Breast epithelium (tissue), 4 donors: Measurements from ENCODE around the gene SLC4A11. TPM values are rescaled to one million over a fixed set of nuclear protein-coding genes. Genes with fewer than 3 reads are reported as not detected.
A peak's percentile ranks its signal among the peaks of the same experiment; 100 is the strongest.
"Not testable (repeated sequence)": the region's sequence is repeated elsewhere in the genome, so short reads cannot be mapped to it uniquely, and the experiment has no call there.

Experiments used
- DNase-seq, 2 donors: peaks; one replicate each; pipeline ENCODE4 v3.0.0-alpha.2; 2019; ENCODE audit warnings: low spot score in 2 of 2
- H3K27ac ChIP-seq, 2 donors: fragments of 200-600 bp; sonication (generic) in 1 of 2; one replicate each; pipeline ENCODE4 v1.5.1; 2016 to 2019; ENCODE audit warnings: mild to moderate bottlenecking in 1 of 2
- H3K27me3 ChIP-seq, 2 donors: fragments of 200-600 bp; sonication (generic) in 1 of 2; one replicate each; pipeline versions ENCODE4 v1.5.1 to v1.6.0; 2017 to 2019; ENCODE audit warnings: control low read depth in 1 of 2, mild to moderate bottlenecking in 1 of 2
- H3K36me3 ChIP-seq: fragments of 200-600 bp; one replicate; pipeline ENCODE4 v1.5.1; 2019
- H3K4me1 ChIP-seq, 2 donors: fragments of 200-600 bp; sonication (generic); one replicate each; pipeline ENCODE4 v1.5.1; 2016 to 2019; ENCODE audit warnings: control low read depth in 1 of 2
- H3K4me3 ChIP-seq, 3 donors: fragments of 200-600 bp; sonication (generic); 1 replicate in 2 of 3; 2 replicates in 1 of 3; pipeline ENCODE4 v1.5.1; 2016 to 2019; ENCODE audit warnings: mild to moderate bottlenecking in 3 of 3, moderate library complexity in 2 of 3
- H3K9me3 ChIP-seq, 2 donors: fragments of 200-600 bp; sonication (generic) in 1 of 2; one replicate each; pipeline ENCODE4 v1.5.1; 2016 to 2019; ENCODE audit warnings: control low read depth in 1 of 2
- CTCF ChIP-seq, 3 donors: fragments of 450-650 bp; IDR thresholded peaks; one replicate each; pipeline ENCODE4 v1.5.1; 2016 to 2017; ENCODE audit warnings: antibody characterized with exemption in 3 of 3, mild to moderate bottlenecking in 3 of 3, moderate library complexity in 3 of 3
- POLR2A ChIP-seq: fragments of 450-650 bp; IDR thresholded peaks from one replicate; pipeline ENCODE4 v1.6.1; 2016; ENCODE audit warnings: antibody characterized with exemption, mild to moderate bottlenecking, moderate library complexity
- POLR2AphosphoS5 ChIP-seq, 3 donors: sonication (generic); formaldehyde crosslinking; IDR thresholded peaks; one replicate each; pipeline ENCODE4 v1.6.1; 2017; ENCODE audit warnings: antibody characterized with exemption in 3 of 3
- intact Hi-C: fragments of 100-400 bp; cut with DNase I; formaldehyde crosslinking; loops from one replicate; pipeline ENCODE4 v1.15.1; 2023; ENCODE audit warnings: low total_unique reads
- total RNA-seq, 3 donors: library from RNA; depleted of rRNA; stranded (reverse); fragments of >200 nt; gene quantifications; one replicate each; pipeline ENCODE4 v1.1.0, GENCODE V29; 2016

Gene SLC4A11
- total RNA-seq, 3 donors from 2014 or later = 0.48 to 4.9 (median 3.1) TPM

DNA sequence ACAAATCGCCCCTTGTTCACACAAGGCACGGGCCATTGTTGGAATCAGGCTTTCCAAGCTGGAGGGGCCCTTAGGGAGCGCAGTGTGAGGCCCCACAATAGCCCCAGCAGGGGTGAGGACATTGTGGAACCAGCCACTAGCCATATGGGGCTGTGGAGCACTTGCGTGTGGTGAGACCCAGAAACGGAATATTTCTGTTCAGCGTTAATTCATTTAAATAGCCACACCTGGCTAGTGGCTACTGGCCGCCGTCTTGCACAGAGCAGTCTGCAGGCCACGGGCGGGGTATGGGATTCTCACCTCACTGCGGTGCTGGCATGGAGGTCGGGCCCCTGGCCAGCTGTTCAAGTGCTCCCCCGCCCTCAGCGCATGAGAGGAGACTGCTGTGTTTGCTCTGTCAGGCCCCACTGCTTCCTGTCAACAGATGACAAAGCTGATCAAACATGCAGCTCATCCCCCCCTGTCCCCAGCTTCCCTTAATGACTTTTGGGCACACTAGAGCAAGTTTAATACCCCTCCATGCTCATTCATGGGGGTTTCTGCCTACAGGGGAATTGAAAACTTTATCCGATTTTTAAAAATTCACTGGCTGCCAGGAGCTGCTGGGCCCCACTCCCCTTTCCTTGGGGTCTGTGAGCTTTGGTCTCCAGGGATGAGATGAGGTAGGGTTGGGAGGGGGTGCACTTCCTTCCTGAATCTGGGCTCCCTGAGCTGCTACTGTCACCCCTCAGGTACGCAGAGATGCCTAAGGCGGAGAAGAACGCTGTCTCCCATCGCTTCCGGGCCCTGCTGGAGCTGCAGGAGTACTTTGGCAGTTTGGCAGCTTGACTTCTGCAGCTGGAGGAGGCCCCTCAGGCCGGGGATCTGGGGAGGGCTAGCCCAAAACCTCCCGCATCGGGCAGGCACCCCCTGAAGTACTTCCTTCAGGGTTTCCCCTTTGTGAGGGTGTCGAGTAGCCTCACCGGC, 16.1 kb downstream of the SLC4A11 start:
- intact Hi-C loops = no loop called here
- H3K9me3 ChIP-seq = no peaks in the 10 kb centered on the region
- H3K4me3 ChIP-seq = no peak overlapping the region
- TF ChIP-seq CTCF (IDR thresholded peaks at IDR 0.05) = no peak
- no peak for TF ChIP-seq POLR2A
- TF ChIP-seq POLR2AphosphoS5 (IDR thresholded peaks at IDR 0.05) = no peak
- peaks cover 0 to 4% of the 10 kb centered on the region in 2 donors for H3K4me1 ChIP-seq
- H3K27ac ChIP-seq = peak overlapping the region in 1 of 2 donors; percentile 45
- no peaks in the 10 kb centered on the region for H3K36me3 ChIP-seq
- no peaks in the 10 kb centered on the region for H3K27me3 ChIP-seq
- peak; percentile 39 to 81 for DNase-seq

GRCh38 chr20:3221398-3222226, 17.4 kb downstream of the SLC4A11 start:
- TF ChIP-seq POLR2A (no peak), CTCF (IDR thresholded peaks at IDR 0.05) (no peak), POLR2AphosphoS5 (IDR thresholded peaks at IDR 0.05) (no peak)
- no peaks in the 10 kb centered on the region for H3K9me3 ChIP-seq
- intact Hi-C loops = no loop called here
- no peak overlapping the region for H3K4me3 ChIP-seq
- peaks cover 0 to 4% of the 10 kb centered on the region in 2 donors for H3K4me1 ChIP-seq
- H3K36me3 ChIP-seq = no peaks in the 10 kb centered on the region
- no peak for DNase-seq
- no peaks in the 10 kb centered on the region for H3K27me3 ChIP-seq
- peak overlapping the region in 1 of 2 donors; percentile 31 for H3K27ac ChIP-seq

DNA sequence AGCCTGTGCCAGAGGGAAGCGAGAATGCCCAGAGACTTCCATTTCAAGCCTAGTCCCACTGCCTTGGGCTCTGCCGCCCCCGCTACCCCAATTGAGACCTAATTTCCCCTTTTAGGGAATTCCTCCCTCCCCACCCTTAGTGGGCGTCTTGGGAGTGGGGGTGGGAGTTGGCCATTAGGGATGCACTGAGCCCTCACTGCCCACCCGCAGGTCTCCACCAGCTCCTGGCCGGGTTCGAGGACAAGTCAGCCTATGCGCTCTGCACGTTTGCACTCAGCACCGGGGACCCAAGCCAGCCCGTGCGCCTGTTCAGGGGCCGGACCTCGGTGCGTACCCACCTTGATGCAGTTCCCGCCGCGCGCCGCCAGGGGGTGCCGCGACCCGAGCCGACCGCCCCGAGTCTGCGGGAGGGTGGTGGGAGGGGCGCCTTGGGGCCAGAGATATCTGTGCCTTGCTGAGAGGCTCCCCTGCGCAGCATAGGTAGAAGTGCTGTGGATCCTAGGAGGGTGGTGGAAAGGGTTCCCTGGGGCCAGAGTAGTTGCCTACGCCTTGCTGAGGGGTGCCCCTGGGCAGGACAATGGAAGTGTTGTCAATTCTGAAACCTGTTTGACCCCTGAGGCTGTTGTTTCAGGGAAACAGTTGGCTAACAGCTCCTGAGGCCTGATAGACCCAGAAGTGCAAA, 20.5 kb downstream of the SLC4A11 start:
- no peaks in the 10 kb centered on the region for H3K27me3 ChIP-seq
- no peaks in the 10 kb centered on the region for H3K36me3 ChIP-seq
- DNase-seq = peak; percentile 35 to 66
- peaks cover 0 to 4% of the 10 kb centered on the region in 2 donors for H3K4me1 ChIP-seq
- peak overlapping the region in 1 of 3 donors; percentile 45 for H3K4me3 ChIP-seq
- intact Hi-C loops = no loop called here
- H3K27ac ChIP-seq = peak overlapping the region; percentile 12 to 62
- H3K9me3 ChIP-seq = no peaks in the 10 kb centered on the region
- TF ChIP-seq CTCF (IDR thresholded peaks at IDR 0.05) = peak; percentile 86 to 90 (median 87)
- TF ChIP-seq POLR2AphosphoS5 (IDR thresholded peaks at IDR 0.05) = no peak
- no peak for TF ChIP-seq POLR2A

GRCh38 chr20:3215359-3215917, 23.6 kb downstream of the SLC4A11 start:
- H3K9me3 ChIP-seq, intact Hi-C loops: not testable (repeated sequence)

GRCh38 chr20:3213226-3213625, 25.8 kb downstream of the SLC4A11 start:
- no peaks in the 10 kb centered on the region for H3K36me3 ChIP-seq
- H3K4me1 ChIP-seq = peaks cover 0 to 2% of the 10 kb centered on the region in 2 donors
- TF ChIP-seq POLR2A (no peak), POLR2AphosphoS5 (IDR thresholded peaks at IDR 0.05) (no peak), CTCF (IDR thresholded peaks at IDR 0.05) (no peak)
- H3K27ac ChIP-seq = no peak overlapping the region
- no peaks in the 10 kb centered on the region for H3K27me3 ChIP-seq
- no peak overlapping the region for H3K4me3 ChIP-seq
- no peak for DNase-seq
- intact Hi-C loops = no loop called here
- H3K9me3 ChIP-seq = no peaks in the 10 kb centered on the region

More at GRCh38 chr20:3215359-3215917, 23.6 kb downstream of the SLC4A11 start:
- not testable (repeated sequence) for H3K27me3 ChIP-seq, H3K36me3 ChIP-seq, H3K27ac ChIP-seq, DNase-seq, H3K4me3 ChIP-seq, H3K4me1 ChIP-seq
